Body of pancreas (tissue), 4 donors: ENCODE results near the gene PLCB1.

ENCODE experiments used
- CTCF ChIP-seq, 7 experiments: fragments of 450-650 bp in 4 of 7; fragments of 200-600 bp in 3 of 7; sonication (generic) in 3 of 7; IDR thresholded peaks; one replicate each; pipeline ENCODE4 v1.5.1; 2016 to 2019; ENCODE audit warnings: antibody characterized with exemption in 7 of 7
- POLR2A ChIP-seq, 3 donors: fragments of 450-650 bp; IDR thresholded peaks; one replicate each; pipeline ENCODE4 v1.6.1; 2016; ENCODE audit warnings: antibody characterized with exemption in 3 of 3, mild to moderate bottlenecking in 2 of 3

- no peak for TF ChIP-seq POLR2A (IDR thresholded peaks at IDR 0.05)
- no peak for TF ChIP-seq CTCF (IDR thresholded peaks at IDR 0.05)
Measured at GRCh38 chr20:8530022-8530421, 398.0 kb downstream of the PLCB1 start.
